Measurements from ENCODE around the gene ZFPM1. TPM values are rescaled to one million over a fixed set of nuclear protein-coding genes. Genes with fewer than 3 reads are reported as not detected.

ZFPM1 gene
- total RNA-seq, 1 experiment from 2014 or later = 14.6 TPM

DNA sequence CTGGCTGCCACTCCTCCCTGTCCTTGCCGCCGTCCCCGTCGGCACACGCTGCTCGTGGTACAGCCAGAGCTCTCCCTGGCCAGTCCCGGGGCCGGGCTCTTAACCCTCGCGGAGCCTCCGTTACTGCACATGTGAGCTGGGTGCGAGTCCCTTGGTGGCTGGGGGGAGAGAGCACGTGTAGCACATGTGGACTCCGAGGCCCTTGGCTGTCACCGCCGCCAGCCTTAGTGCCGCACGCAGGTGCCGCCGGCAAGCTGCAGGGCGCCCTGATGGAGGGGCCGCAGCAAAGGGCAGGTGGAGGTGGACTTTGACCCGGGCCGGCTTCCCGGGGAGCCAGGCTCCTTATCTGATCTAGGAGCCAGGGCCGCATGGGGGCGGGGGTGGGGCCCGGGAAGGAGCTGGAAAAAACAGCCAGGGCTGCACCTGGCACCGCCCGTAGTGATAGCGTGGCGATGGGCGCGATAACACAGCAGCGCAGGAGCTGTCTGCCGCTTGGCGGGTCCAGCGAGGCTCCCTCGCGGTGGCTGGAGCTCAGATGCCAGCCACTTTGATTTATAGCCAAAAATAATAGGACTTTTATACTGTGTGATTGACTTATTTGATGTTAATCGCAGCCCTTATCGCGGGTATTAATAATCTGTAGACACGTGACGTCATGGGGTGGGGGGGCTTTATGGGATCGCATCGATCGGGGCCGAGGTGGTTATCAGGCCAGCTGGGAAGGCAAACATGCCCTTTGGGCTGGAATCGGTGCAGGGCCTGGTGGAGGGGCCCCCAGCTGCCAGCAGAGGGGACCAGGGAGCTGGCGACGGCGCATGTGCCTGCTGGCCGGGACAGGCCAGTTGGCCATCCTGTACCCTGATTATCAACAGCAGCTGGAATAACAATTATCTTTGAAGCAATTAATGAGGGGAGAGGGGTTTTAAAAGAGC lies 35.1 kb downstream of the ZFPM1 start (continued):
- TF ChIP-seq, protein P1, sequence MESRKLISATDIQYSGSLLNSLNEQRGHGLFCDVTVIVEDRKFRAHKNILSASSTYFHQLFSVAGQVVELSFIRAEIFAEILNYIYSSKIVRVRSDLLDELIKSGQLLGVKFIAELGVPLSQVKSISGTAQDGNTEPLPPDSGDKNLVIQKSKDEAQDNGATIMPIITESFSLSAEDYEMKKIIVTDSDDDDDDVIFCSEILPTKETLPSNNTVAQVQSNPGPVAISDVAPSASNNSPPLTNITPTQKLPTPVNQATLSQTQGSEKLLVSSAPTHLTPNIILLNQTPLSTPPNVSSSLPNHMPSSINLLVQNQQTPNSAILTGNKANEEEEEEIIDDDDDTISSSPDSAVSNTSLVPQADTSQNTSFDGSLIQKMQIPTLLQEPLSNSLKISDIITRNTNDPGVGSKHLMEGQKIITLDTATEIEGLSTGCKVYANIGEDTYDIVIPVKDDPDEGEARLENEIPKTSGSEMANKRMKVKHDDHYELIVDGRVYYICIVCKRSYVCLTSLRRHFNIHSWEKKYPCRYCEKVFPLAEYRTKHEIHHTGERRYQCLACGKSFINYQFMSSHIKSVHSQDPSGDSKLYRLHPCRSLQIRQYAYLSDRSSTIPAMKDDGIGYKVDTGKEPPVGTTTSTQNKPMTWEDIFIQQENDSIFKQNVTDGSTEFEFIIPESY (IDR thresholded peaks at IDR 0.05; ENCODE audit: extremely low read depth, insufficient replicate concordance, low read length) = no peak

DNA sequence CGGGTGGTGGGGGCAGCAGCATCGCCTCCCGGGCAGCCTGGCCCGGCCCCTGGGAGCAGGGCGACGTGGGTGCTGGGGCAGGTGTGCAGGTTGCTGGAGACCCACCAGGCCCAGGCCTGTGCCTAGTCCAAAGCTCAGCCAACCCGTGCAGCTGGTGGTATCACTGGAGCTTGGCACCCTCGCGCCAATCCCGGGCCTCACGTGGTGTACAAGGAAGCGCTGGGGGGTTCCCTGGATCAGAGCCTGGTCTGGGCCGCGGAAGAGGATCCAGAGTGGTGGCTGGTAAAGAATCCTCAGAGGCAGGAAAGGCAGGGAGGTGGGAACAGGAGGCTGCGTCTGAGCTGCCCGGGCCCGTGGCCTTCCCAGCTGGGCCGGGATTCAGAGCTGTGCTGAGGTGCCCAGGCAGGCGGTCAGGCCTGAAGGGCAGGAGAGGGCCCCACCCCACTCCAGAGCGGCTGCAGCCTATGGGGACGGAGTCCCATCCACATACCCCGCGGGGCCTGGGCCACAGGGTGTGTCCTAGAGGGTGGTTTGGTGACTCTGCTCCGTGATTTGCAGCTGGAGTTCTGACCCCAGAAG lies 36.2 kb downstream of the ZFPM1 start:
- TF ChIP-seq FOSL1 (IDR thresholded peaks at IDR 0.05; ENCODE audit: low read depth) (no peak), YY1 (IDR thresholded peaks at IDR 0.05; ENCODE audit: extremely low read depth, insufficient replicate concordance, low read depth, low read length) (no peak), CEBPB (IDR thresholded peaks at IDR 0.05; ENCODE audit: low read depth) (no peak), EGR1 (IDR thresholded peaks at IDR 0.05; ENCODE audit: low read depth) (no peak), SP1 (IDR thresholded peaks at IDR 0.05; ENCODE audit: low read depth) (no peak), POLR2A (IDR thresholded peaks at IDR 0.05; ENCODE audit: borderline replicate concordance, extremely low read depth, insufficient read depth, insufficient read length) (no peak), TCF7L2 (IDR thresholded peaks at IDR 0.05; ENCODE audit: borderline replicate concordance, extremely low read depth, insufficient read depth, insufficient read length) (no peak), EZH2 (IDR thresholded peaks at IDR 0.05) (no peak), SIN3A (IDR thresholded peaks at IDR 0.05; ENCODE audit: low read depth) (no peak), CBX3 (IDR thresholded peaks at IDR 0.05; ENCODE audit: low read depth) (no peak), ZNF274 (IDR thresholded peaks at IDR 0.05; ENCODE audit: low read depth, low read length) (no peak), EZH2phosphoT487 (IDR thresholded peaks at IDR 0.05; ENCODE audit: borderline replicate concordance) (no peak), ZFX (IDR thresholded peaks at IDR 0.05) (no peak)
- TF ChIP-seq, protein P2, sequence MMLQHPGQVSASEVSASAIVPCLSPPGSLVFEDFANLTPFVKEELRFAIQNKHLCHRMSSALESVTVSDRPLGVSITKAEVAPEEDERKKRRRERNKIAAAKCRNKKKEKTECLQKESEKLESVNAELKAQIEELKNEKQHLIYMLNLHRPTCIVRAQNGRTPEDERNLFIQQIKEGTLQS (IDR thresholded peaks at IDR 0.05) = no peak
- TF ChIP-seq, protein P3, sequence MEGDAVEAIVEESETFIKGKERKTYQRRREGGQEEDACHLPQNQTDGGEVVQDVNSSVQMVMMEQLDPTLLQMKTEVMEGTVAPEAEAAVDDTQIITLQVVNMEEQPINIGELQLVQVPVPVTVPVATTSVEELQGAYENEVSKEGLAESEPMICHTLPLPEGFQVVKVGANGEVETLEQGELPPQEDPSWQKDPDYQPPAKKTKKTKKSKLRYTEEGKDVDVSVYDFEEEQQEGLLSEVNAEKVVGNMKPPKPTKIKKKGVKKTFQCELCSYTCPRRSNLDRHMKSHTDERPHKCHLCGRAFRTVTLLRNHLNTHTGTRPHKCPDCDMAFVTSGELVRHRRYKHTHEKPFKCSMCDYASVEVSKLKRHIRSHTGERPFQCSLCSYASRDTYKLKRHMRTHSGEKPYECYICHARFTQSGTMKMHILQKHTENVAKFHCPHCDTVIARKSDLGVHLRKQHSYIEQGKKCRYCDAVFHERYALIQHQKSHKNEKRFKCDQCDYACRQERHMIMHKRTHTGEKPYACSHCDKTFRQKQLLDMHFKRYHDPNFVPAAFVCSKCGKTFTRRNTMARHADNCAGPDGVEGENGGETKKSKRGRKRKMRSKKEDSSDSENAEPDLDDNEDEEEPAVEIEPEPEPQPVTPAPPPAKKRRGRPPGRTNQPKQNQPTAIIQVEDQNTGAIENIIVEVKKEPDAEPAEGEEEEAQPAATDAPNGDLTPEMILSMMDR (IDR thresholded peaks at IDR 0.05 in 2 of 3, conservative IDR thresholded peaks at IDR 0.05 in 1 of 3; ENCODE audit: borderline replicate concordance in 1 of 3, insufficient read depth in 1 of 3, low read depth in 2 of 3, low read length in 2 of 3) = no peak
- TF ChIP-seq, protein P1 (IDR thresholded peaks at IDR 0.05; ENCODE audit: extremely low read depth, insufficient replicate concordance, low read length) = no peak
- Histone ChIP-seq H3K27me3 (ENCODE audit: insufficient read depth, low read length) (no peaks in the 10 kb centered on the region), H3K4me1 (ENCODE audit: control insufficient read depth in 1 of 2, insufficient read depth in 2 of 2, low read length in 2 of 2) (peaks cover 4 to 13% of the 10 kb centered on the region in 2 experiments; a peak in 2 of 4 replicates), H3K9me3 (ENCODE audit: control insufficient read depth in 1 of 2, insufficient read depth in 1 of 2, low read depth in 1 of 2, low read length in 2 of 2) (no peaks in the 10 kb centered on the region), H3K27ac (ENCODE audit: low read depth, low read length) (no peak overlapping the region), H3K79me2 (ENCODE audit: insufficient read depth, low read length) (no peaks in the 10 kb centered on the region; the same call in 1 of the 2 replicates), H3K9ac (ENCODE audit: low read length) (no peak overlapping the region), H3K36me3 (ENCODE audit: control insufficient read depth in 1 of 2, insufficient read depth in 2 of 2, low read length in 2 of 2) (peaks cover 0 to 2% of the 10 kb centered on the region in 2 experiments; a peak in 1 of 4 replicates), H2AFZ (ENCODE audit: low read depth, low read length, poor library complexity, severe bottlenecking) (no peak overlapping the region), H3K4me2 (ENCODE audit: low read length) (no peak overlapping the region), H3K4me3 (replicated peaks in 1 of 2; ENCODE audit: low read depth in 1 of 2, low read length in 2 of 2) (no peak overlapping the region), H3K9me2 (ENCODE audit: insufficient read depth) (no peaks in the 10 kb centered on the region), H4K20me1 (ENCODE audit: insufficient read depth) (no peaks in the 10 kb centered on the region)
- no TSS peak for BruUV-seq (replicated peaks)
- ChIA-PET RAD21 (ENCODE audit: low non-redundant PET in 1 of 2, low total read pairs in 2 of 2, uncharacterized antibody in 2 of 2, unreplicated experiment in 2 of 2) (no interaction called here), CTCF (no interaction called here), POLR2A (no interaction called here)
- intact Hi-C loops (cut with micrococcal nuclease) = no loop called here
- ATAC-seq = no peak
- DNase-seq (ENCODE audit: low read depth, low spot score) = no peak

All from HCT116 (cell line).